Esophagus mucosa (tissue), 1 donor: ENCODE data around the gene ATG4B. TPM values are rescaled to one million over a fixed set of nuclear protein-coding genes. Genes with fewer than 3 reads are reported as not detected.

Experiments used
- ATAC-seq: fragments of 200-7000 bp; cut with Tn5 transposase; one replicate; pipeline ENCODE4 v1.9.1; 2020
- total RNA-seq: library from RNA; stranded (reverse); gene quantifications from one replicate; pipeline ENCODE4 v1.2.4, GENCODE V29; 2023
- donor health status: DM: yes; HTN: yes; CAD: no.

ATG4B gene
- total RNA-seq, 1 donor from 2014 or later: 38.3 TPM

DNA sequence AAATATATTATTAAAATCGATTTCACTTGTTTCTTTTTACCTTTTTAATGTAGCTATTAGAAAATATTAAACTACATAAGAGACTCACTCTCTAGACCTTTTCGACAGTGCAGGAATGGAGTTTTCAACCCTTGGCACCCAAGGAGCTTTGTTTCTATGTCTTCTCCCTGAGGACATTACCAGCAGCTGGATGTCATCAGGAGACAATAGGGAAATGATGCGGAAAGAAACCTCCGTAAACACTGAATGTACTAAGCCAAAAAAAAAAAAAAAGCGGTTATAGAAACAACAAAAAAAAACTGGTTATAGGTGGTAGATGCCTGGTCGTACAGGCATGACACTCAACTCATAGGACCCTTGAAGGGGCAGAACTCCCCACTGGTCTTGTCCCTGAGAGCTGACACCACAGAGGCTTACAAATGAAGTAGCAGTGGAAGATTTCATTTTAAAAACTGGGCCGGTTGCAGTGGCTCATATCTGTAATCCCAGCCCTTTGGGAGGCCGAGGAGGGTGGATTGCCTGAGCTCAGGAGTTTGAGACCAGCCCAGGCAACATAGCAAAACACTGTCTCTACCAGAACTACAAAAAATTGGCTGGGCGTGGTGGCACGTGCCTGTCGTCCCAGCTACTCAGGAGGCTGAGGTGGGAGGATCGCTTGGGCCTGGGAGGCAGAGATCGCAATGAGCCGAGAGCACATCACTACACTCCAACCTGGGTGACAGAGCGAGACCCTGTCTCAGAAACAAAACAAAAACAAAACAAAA, 24.3 kb upstream of the ATG4B start:
- ATAC-seq: no peak

DNA sequence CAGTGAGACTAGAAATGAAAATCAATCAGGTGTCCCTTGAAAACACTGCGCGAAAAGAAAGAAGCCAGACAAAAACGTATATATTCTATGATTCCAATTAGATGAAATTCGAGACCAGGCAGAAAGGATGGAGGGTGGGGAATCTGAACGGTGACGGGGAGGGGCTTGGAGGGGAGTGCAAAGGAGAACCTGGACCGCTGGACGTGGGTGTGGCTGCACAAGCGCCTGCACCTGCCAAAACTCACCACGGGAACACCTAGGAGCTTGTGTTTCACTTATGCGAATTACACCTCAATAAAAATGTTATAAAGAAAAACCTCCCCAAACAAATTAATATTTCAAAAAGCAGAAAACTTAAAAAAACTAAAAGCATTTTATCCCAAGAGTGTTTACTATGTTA, 22.5 kb upstream of the ATG4B start:
- ATAC-seq: no peak

DNA sequence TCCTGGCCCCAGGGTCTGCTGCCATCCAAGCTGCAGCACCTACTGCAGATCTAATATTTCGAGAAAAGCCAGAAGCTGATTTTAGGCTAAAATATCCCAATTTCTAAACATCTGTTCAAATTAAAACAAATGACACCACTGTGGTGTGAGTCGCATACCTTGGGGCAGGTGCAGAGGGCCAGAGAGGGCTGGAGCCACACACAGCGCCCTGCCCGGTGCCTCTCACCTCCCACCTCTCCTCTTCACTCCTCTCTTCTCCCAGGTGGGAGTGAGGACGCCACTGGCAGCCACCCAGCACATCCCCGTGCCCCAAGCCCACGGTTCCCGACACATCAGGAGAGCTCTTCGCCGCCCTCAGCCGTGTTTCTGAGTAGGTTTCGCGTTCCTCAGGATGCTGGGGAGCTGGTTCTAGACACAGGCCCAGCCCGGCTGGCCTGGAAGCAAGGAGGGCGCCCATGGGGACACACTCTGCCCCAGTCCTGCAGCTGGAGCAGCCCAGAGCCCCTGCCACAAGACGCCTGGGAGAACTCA, 21.9 kb upstream of the ATG4B start:
- no peak for ATAC-seq

DNA sequence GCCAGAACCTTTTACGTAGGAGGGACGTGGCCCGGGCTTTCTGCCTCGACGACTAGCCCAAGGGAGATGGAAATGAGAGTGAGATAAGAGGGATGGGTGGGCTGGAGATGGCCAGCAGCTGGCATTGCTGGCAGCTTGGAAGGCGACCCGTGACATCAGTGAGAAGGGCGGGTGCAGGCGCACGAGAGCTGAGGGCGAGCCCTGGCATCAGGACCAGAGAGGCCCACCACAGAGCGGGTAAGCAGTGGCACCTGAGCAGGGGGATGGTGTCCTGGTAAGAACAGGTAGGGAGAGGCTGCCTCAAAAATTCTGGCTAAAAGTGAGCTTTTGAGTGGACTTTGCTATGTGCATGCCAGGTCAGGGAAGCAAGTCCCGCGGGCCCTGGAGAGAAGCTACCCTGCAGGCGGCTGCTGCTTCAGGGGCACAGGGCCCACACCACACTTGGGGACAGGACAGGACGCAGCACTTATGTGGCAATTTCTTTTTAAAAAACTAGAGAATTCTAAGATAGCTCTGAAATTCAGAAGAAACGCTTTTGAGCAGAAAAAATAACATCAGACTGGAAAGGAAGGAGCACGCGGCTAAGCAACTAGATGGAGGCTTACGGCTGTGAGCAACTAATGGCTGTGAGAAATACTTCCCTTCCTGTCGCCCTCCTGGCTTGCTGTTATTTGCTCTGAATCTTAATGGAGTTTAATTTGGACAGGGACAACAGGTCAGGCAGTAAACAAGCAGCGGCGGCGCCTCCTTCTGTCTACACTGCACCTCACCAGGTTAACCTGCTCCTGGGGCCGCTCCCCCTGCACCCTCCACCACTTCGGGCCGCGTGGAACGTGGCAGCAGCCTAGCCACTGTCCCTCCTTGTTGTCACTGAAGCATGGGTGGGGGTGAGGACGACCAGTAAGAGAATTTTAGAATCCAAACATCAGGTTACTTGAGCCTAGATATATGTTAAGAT, 21.0 kb upstream of the ATG4B start:
- peak; percentile 29 for ATAC-seq

DNA sequence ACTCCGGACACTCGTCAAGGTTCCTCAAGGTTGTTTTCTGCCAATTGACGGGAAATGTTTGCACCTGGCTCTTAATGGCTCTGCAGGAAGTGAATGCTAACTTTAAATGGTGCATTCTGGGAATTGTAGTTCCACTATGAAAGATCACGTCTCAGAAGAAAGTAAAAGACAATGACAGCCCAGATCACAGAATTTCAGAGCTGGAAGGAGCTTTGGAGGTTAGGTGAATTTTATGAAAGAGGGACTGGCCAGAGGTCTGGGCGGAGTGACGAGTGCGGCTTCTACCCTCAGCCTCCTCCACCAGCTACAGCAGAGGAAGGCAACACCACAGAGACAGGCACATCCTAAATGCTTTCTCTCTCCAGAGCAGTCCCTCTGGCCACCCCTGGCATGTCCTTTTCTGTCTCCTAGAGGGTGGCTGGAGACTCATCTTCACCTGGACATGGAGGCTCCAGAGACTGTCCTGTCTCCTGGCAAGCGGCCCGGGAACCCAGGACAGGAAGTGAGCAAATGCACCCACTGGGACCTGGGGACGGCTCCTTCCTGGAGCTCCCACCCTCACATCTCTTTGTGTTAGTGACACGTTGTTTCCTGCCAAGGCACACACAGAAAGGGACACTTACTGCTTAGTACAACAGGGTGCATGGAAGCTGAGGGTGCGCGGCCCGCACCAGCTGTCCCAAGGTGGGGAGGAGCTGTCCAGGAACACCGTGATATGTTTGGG, 19.9 kb upstream of the ATG4B start:
- peak; percentile 27 for ATAC-seq

DNA sequence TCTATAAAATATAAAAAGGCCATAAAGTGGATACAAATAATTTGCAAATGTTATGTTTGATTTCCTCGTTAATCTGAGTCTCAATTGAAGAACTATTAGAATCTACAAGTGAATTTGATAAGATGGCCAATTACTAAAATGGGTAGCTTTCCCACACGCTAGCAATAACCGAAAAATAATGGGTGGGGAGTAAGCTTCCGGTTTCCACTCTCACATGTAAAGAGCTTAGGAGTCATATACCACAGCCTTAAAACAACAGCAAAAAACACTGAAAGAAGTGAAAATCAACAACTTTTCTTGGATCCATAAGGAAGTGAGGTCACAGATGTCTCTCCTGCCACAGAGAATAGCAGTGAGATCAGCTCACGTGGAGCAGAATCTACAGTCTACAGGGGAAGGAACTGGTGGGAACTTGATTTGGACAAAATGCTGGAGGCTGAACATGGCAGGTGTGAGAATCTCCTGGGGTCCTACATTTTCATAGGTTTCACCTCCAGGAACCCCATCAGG, 19.1 kb upstream of the ATG4B start:
- no peak for ATAC-seq

DNA sequence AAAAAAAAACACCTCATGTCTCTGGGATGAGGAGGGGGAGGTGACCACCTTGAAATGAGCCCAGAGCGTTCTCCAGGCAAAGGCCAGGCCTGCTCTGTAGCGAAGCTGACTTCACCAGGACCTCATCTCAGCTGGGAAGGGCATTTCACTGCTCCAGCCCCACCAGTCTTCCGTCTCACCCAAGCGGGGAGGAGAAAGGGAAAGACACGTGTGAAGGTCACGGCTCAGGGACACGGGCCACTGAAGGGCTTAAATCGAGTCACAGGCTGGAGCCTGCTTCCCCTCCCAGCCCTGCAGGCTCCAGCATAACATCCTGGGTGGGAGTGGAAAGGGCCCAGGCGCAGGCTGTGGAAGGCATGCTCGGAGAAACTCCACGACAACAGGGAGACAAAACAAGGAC, 18.7 kb upstream of the ATG4B start:
- no peak for ATAC-seq

DNA sequence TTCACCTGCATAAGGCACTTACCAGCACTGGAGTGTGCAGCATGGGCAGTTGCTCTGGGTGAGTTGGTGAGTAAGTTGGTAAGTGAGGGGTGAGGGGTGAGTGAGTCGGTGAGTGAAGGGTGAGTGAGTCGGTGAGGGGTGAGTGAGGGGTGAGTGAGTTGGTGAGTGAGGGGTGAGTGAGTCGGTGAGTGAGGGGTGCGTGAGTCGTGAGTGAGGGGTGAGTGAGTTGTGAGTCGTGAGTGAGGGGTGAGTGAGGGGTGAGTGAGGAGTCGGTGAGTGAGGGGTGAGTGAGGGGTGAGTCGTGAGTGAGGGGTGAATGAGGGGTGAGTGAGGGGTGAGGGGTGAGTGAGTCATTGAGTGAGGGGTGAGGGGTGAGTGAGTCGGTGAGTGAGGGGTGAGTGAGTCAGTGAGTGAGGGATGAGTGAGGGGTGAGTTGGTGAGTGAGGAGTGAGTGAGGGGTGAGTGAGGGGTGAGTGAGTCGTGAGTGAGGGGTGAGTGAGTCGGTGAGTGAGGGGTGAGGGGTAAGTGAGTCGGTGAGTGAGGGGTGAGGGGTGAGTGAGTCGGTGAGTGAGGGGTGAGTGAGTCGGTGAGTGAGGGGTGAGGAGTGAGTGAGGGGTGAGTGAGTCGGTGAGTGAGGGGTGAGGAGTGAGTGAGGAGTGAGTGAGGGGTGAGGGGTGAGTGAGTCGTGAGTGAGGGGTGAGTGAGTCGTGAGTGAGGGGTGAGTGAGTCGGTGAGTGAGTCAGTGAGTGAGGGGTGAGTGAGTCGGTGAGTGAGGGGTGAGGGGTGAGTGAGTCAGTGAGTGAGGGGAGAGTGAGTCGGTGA, 17.7 kb upstream of the ATG4B start:
- peak; percentile 9 for ATAC-seq

DNA sequence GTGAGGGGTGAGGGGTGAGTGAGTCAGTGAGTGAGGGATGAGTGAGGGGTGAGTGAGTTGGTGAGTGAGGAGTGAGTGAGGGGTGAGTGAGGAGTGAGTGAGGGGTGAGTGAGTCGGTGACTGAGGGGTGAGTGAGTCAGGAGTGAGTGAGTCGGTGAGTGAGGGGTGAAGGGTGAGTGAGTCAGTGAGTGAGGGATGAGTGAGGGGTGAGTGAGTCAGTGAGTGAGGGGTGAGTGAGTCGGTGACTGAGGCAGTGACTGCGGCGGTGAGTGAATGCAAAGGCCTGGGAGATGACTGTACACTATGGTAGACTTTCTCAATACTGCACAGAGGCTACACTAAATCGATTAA, 17.1 kb upstream of the ATG4B start:
- ATAC-seq: peak; percentile 80

DNA sequence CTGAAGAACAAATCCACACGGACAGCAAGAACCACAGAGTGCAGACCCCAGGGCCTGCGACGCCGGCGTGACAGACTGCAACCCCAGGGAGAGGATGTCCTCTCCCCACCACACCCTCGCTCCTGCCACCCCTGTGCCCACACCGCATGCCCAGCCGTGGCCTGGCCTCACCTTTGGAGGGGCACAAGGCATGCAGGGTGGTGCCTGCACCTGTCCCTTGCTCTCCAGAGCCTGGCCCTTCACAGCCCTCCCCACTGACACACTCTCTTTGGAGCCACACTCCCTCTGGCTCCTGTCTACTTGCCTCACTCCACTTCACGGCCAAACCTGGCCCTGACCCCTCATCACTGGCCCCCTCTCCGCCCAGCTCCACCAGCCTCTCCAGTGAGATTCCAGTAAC, 9.8 kb upstream of the ATG4B start:
- peak; percentile 7 for ATAC-seq

DNA sequence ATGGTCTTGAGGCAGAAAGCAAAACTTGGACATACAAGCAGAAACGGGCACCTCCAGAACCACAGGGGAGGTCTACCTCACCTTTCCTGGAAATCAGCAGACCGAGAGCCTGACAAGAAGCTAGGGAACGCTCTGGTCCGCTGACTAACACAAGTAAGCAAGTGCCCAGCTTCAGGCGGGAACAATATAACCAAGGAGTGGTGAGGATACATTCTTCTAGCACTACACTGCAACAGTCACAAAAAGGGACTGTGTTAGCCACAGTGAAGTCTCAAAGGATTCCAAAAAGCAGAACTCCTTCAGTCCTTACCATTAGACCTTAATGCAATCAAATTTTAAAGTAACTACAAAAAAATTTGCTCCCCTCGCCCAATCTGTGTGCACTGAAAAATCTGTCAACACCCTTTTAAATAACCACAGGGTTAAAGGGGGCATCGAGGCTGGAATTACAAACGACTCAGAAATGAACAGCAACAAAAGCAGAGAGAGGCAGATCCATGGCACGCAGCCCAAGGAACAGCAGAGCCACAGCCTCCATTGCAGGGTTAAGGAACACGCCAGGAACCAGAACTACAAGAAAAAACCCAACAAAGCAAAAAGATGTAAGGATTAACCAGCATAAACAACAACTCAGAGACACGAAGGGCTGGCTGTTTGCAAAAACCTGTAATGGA, 7.6 kb upstream of the ATG4B start:
- no peak for ATAC-seq

DNA sequence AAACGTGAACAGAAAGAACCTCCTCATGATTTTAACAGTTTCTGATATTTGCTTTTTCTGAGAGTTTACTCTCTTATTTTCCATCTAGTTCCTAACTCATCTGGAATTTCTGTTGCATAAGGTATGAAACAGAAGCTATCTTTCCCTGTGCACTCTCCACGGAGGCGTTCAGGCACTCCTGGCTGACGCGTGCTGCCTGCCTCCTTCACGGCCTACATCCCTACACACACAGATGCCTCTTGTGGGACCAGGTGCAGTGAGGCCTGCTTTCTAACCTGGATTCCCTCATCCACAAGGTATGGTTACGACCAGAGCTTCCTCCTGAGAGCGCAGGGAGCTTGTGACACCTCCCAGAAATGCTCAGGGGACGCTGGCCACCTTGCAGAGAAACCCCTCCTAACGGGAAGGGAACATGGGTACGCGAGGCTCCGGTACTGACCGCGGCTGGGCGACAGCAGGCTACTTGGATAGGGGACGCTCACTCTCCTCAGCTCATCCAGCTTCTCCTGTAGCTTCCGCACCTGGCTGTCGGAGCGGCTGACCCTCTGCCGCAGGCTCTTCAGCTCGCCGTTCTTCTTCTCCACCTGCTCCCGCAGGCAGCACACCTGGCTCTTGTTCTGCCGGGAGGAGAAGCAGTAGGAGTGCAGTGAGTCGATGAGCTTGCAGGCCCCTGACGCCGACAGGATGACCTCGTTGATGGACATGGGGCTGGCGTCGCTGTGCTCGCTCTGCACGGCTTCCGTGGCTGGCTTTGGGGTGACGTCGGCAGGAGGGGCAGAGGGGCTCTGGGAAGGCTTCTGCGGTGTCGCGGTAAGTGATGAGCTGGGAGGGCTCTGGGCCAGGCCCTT, 4.8 kb upstream of the ATG4B start:
- no peak for ATAC-seq

DNA sequence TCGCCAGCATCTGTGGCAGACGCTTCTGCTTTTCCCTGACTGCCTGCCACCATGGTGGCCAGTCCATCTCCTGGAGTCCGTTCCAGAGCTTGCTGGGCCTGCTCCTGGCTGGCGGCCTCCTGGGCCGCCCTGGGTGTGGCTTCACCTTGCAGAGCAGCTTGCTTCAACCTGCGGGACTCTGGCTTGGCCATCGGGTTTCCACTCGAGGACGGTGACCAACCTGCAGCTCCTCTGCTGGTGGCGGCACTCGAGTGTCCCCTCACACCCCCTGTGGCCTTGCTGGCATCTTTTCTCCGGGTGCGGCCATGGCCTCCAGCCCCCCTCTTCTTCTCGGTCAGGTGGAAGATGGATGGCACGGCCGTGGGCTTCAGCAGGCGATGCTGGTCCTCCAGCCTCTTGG, 3.9 kb upstream of the ATG4B start:
- ATAC-seq: no peak

DNA sequence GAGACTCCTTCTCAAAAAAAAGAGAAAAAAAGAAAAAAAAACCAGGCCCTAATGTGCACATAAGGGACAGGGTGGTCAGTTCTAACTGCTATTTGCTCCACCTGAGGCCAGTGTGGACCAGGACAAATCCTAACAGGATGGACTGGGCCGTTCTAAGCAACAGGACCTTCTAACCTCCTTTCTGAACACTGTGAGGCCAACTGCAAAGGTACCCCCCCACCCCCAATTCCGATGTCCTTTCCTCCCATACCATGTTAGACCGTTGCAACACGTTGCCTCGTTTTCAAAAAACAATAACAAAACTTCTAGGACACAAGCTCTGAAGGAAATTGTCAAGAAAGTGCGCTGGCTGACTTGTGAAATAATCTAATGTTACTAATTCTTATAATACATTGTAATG, 1.7 kb upstream of the ATG4B start:
- no peak for ATAC-seq

DNA sequence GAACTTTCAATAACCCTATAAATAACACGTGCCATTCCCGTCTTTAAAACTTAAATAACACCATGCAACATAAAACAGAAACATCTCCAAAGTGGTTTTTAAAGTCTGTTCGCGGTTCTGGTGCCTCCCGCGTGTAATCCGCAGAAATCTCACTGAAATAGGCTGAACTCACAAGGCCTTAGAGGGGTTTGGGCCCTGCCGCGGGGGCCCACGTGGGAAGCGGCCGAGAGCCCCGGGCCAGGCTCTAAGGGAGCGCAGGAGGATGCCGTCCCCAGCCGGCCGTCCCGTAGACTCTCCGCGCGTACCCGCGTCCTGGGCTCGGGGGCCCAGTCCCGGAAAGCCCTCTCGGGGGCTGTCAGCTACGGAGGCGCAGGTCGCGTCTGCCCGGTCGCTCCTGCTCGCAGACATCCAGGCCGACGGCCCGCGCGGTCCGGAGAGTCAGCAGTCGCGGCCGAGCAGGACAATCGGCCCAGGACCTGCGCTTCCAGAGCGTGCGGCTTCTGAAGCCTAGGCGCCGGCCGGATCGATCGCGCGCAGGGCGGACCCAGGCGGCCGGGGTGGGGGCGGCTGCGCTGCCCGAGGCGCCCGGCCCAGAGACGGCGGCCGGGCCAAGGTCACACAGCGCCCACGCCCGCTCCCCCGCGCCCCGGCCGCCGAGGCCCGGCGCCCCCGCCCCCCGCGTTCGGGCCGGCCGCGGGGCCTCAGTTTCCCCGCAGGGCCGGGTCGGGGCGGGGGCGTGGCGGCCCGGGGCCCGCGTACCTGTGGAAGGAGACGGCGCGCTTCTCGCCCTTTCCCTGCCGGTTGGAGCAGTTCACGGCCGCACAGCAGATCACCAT, 1.1 kb upstream of the ATG4B start:
- peak; percentile 43 for ATAC-seq

DNA sequence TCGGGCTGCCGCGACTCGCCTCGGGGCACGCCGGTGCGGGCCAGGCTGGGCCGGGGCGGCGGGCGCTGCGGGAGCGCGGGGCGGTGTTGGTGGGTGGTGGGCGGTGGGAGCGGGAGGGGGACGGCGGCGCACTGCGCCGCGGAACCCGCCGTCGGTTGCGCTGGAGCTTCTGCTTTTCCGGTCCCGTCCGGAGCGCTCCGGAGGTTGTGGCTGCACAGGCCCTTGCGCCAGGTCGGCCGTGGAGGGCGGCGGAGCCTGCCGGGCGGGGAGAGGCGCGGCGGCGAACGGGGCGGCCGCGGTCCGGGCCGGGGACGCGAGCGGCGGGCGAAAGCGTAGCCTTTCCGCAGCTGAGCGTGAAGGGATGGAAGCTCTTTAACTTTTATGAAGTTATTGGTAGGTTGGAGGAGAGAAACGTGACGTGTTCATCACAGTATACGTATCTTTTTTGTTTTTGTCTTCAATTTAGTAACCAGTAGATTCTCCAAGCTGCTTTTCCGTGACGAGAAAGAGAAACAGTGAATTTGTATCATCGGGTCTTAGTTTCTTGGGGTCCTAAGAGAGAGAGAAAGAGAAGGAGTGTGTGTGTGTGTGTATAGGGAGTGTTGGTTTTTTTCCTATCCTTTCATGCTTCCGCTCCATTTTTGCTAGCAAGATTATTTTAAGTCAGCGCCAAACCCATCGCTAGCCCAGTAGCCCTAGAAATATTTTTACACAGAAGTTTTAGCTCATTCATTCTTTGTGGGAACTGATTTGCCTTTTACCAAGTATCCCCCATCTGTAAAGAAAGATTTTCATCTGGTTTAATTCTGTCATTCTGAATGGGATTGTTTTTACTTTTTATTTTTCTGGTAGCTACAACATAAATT, 535 bp downstream of the ATG4B start:
- ATAC-seq: no peak

DNA sequence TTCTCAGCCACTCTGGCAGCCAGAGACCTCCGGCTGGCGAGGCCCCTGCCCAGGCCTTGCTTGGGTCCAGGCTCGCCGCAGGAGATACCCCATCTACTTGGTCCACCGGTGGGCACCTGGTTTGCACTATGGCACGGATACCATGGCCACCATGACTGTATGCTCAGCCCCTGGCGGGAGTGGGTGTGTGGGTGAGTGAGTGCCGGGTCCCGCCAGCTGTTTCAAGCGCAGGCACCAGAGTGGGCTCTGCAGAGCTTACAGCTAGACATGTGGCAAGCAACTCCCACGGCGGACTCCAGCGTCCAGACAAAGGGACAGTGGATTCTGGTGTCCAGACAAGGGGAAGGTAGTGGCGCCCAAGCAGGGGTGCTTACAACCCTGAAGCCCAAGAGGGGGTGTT, 1.4 kb downstream of the ATG4B start:
- ATAC-seq: no peak

DNA sequence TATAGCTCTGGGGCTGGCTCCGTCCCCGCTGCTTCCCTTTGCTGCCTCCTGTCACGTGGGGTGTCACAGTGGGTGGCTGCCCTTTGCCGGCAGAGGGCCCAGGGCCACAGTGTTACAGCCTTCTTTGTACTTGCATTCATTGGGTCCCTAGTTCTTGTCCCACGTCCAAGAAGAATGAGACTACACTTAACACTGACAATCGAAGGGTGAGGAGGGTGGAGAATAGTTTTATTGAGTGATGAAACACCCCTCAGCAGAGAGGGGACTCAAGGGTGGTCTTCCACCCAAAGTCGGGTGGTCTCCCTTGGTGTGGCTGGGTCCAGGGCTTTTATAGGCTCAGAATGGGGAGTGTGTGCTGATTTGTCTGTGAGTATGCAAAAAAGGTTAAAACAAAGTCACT, 1.9 kb downstream of the ATG4B start:
- ATAC-seq: no peak
